Adrenal gland (tissue), 19 donors: ENCODE results near the gene KLHL36. TPM values are rescaled to one million over a fixed set of nuclear protein-coding genes. Genes with fewer than 3 reads are reported as not detected.

Experiments used
- DNase-seq, 7 donors: peaks; one replicate each; pipeline ENCODE4 v3.0.0-alpha.2; 2019 to 2020
- H3K27ac ChIP-seq, 5 donors: fragments of 200-600 bp; sonication (generic) in 4 of 5; 1 replicate in 3 of 5; 2 replicates in 2 of 5; pipeline versions ENCODE4 v1.5.1 to v1.8.0; 2016 to 2020; ENCODE audit warnings: mild to moderate bottlenecking in 1 of 5
- H3K27me3 ChIP-seq: fragments of 200-600 bp; 2 replicates; pipeline ENCODE4 v1.8.0; 2021
- H3K36me3 ChIP-seq, 2 donors: fragments of 200-600 bp; replicated peaks in 1 of 2; 1 replicate in 1 of 2; 2 replicates in 1 of 2; pipeline versions ENCODE4 v1.5.1 to v1.8.0; 2018 to 2022
- H3K4me1 ChIP-seq, 2 donors: fragments of 200-600 bp; replicated peaks in 1 of 2; 1 replicate in 1 of 2; 2 replicates in 1 of 2; pipeline versions ENCODE4 v1.5.1 to v1.8.0; 2018 to 2021
- H3K4me3 ChIP-seq, 4 donors: fragments of 200-600 bp; sonication (generic) in 3 of 4; one replicate each; pipeline ENCODE4 v1.5.1; 2016 to 2018
- H3K9me3 ChIP-seq, 3 donors: fragments of 200-600 bp; sonication (generic) in 1 of 3; replicated peaks in 1 of 3; 1 replicate in 2 of 3; 2 replicates in 1 of 3; pipeline versions ENCODE4 v1.5.1 to v1.8.0; 2016 to 2021
- CTCF ChIP-seq, 6 experiments: fragments of 450-650 bp in 4 of 6; fragments of 200-600 bp in 2 of 6; sonication (generic) in 1 of 6; IDR thresholded peaks; 1 replicate in 5 of 6; 2 replicates in 1 of 6; pipeline versions ENCODE4 v1.5.1 to v1.8.0; 2016 to 2021; ENCODE audit warnings: antibody characterized with exemption in 6 of 6, mild to moderate bottlenecking in 2 of 6, moderate library complexity in 1 of 6
- POLR2A ChIP-seq, 2 donors: fragments of 450-650 bp; IDR thresholded peaks; one replicate each; pipeline ENCODE4 v1.6.1; 2017; ENCODE audit warnings: antibody characterized with exemption in 2 of 2, mild to moderate bottlenecking in 2 of 2, moderate library complexity in 1 of 2
- WGBS, 4 donors: extraction: QIAGEN DNeasy Blood & Tissue Kit in 2 of 4; methylation state at CpG; one replicate each; pipeline versions ENCODE4 v1.1.5 to v1.1.7; 2013 to 2017; 5-methylcytosine and 5-hydroxymethylcytosine counted together
- intact Hi-C, 2 donors: fragments of 100-400 bp; cut with DNase I; formaldehyde crosslinking; loops; one replicate each; pipeline versions ENCODE4 v1.14.1 to v1.15.0; 2022 to 2023
- long read RNA-seq, 10 donors: library from polyadenylated mRNA in 3 of 10; unstranded in 2 of 10; stranded (forward) in 1 of 10; transcript quantifications; one replicate each; pipeline ENCODE4 v2.0.0 and lab custom pipeline, GENCODE V29; 2021 to 2026
- polyA plus RNA-seq, 3 donors: library from polyadenylated mRNA; stranded (reverse); fragments of 200-250 nt in 2 of 3; fragments of 350-450 nt in 1 of 3; fragmentation: Illumina TruSeq in 1 of 3; extraction: RNeasy Lipid Tissue Mini Kit (QIAGEN cat#74804) in 1 of 3; gene quantifications; one replicate each; pipeline ENCODE4 v1.2.3, GENCODE V29; 2013 to 2014
- total RNA-seq, 9 donors: library from RNA; depleted of rRNA in 4 of 9; stranded (reverse); fragments of >200 nt in 4 of 9; fragments of 120-200 nt in 1 of 9; fragmentation: NEBNext Ultra II Directional in 1 of 9; extraction: Animal tissue kit (Norgen Biotek cat#: 25700) in 1 of 9; gene quantifications; one replicate each; pipeline versions ENCODE4 v1.1.0 to v1.2.4, GENCODE V29; 2013 to 2023
- donor health status: healthy with polysubstance abuse.
- donor health status: Bipolar disorder and iron deficiency.
- donor health status: DM: yes; HTN: yes; CAD: no.
- donor health status: DM: no; HTN: no; CAD: no.
- donor health status: DM: no; HTN: no; CAD: no.
- donor health status: DM: yes; HTN: yes; CAD: no.

Gene KLHL36
- 10 to 100 TPM; 29.1 to 81.6 (median 57.2) TPM for total RNA-seq
- 10 to 100 TPM; 10.7 to 25.2 (median 22.8) TPM for polyA plus RNA-seq
- long read RNA-seq, donor 1, partial matches to known transcripts = 0 of 5 reads
- long read RNA-seq, donor 1, other reads (novel, unspliced or antisense) = 0 of 5 reads
- long read RNA-seq, donor 2, full-length matches to known transcripts = 4 of 4 reads
- long read RNA-seq, donor 2, partial matches to known transcripts = 0 of 4 reads
- long read RNA-seq, donor 2, other reads (novel, unspliced or antisense) = 0 of 4 reads
- long read RNA-seq, donor 3, partial matches to known transcripts = 0 of 1 reads
- long read RNA-seq, donor 3, other reads (novel, unspliced or antisense) = 0 of 1 reads
- long read RNA-seq, donor 4, partial matches to known transcripts = 3 of 7 reads
- long read RNA-seq, donor 4, other reads (novel, unspliced or antisense) = 2 of 7 reads
- long read RNA-seq, donor 5, full-length matches to known transcripts = 27 of 58 reads
- long read RNA-seq, donor 5, partial matches to known transcripts = 16 of 58 reads
- long read RNA-seq, donor 5, other reads (novel, unspliced or antisense) = 15 of 58 reads
- long read RNA-seq, donor 6, partial matches to known transcripts = 1 of 4 reads
- long read RNA-seq, donor 6, other reads (novel, unspliced or antisense) = 3 of 4 reads
- long read RNA-seq, donor 7 = 0 reads
- long read RNA-seq, donor 8, partial matches to known transcripts = 0 of 1 reads
- long read RNA-seq, donor 8, other reads (novel, unspliced or antisense) = 0 of 1 reads
- long read RNA-seq, donor 9, full-length matches to known transcripts = 3 of 3 reads
- long read RNA-seq, donor 9, partial matches to known transcripts = 0 of 3 reads
- long read RNA-seq, donor 9, other reads (novel, unspliced or antisense) = 0 of 3 reads
- long read RNA-seq, donor 10 = 0 reads

- Histone ChIP-seq H3K36me3 (peaks cover 0 to 21% of the 10 kb centered on the region in 2 donors), H3K4me1 (peaks cover 20 to 33% of the 10 kb centered on the region in 2 donors), H3K27ac (peak within 1 kb of the TSS in 4 of 5 donors; percentile 54 to 96 (median 80)), H3K9me3 (no peaks in the 10 kb centered on the region), H3K4me3 (peak within 1 kb of the TSS; percentile 28 to 94 (median 72)), H3K27me3 (no peaks in the 10 kb centered on the region)
- intact Hi-C loops = no loop called here
- peak in 1 of 2 donors; percentile 24 for TF ChIP-seq POLR2A (IDR thresholded peaks at IDR 0.05)
- TF ChIP-seq CTCF (IDR thresholded peaks at IDR 0.05) = peak in 1 of 6 experiments; percentile 15
- WGBS, 4 donors = 7 to 32% (median 16%) methylated on average over 16 to 72 of the region's 77 CpGs
- DNase-seq = peak in 6 of 7 donors; percentile 41 to 66 (median 48)
These were observed at the start of gene KLHL36 for GRCh38 chr16:84647828-84648594. Gene KLHL36 (plus strand): TSS chr16:84648511. CDS start chr16:84650868, 2,357 bp downstream.

- Histone ChIP-seq H3K4me3 (peak overlapping the region in 1 of 4 donors; percentile 26), H3K4me1 (peaks cover 11 to 72% of the 10 kb centered on the region in 2 donors), H3K27me3 (no peaks in the 10 kb centered on the region), H3K36me3 (no peaks in the 10 kb centered on the region), H3K9me3 (no peaks in the 10 kb centered on the region), H3K27ac (peak overlapping the region; percentile 42 to 89 (median 46))
- no peak for TF ChIP-seq POLR2A (IDR thresholded peaks at IDR 0.05)
- whole genome bisulfite sequencing, 4 donors = 11 to 43% (median 18%) methylated on average over 12 of the region's 12 CpGs
- DNase-seq = peak in 6 of 7 donors; percentile 48 to 76 (median 66)
- intact Hi-C loops = no loop called here
These were observed 48.6 kb upstream of the KLHL36 start for GRCh38 chr16:84599521-84600202.

GRCh38 chr16:84600343-84601229, 47.7 kb upstream of the KLHL36 start:
- H3K4me3 ChIP-seq = peak overlapping the region in 1 of 4 donors; percentile 26
- TF ChIP-seq CTCF (IDR thresholded peaks at IDR 0.05) = no peak
- no peak for TF ChIP-seq POLR2A (IDR thresholded peaks at IDR 0.05)
- peak overlapping the region; percentile 19 to 89 (median 42) for H3K27ac ChIP-seq
- peaks cover 11 to 67% of the 10 kb centered on the region in 2 donors for H3K4me1 ChIP-seq
- H3K36me3 ChIP-seq = no peaks in the 10 kb centered on the region
- no peaks in the 10 kb centered on the region for H3K27me3 ChIP-seq
- 76 to 82% (median 77%) methylated on average over 20 to 25 of the region's 25 CpGs for WGBS, 4 donors
- no peaks in the 10 kb centered on the region for H3K9me3 ChIP-seq
- DNase-seq = no peak
- intact Hi-C loops = no loop called here
